A549 treated with GW870086 at 1 μM for 4 hours (cell line): ENCODE results near the gene PRICKLE3. TPM values are rescaled to one million over a fixed set of nuclear protein-coding genes. Genes with fewer than 3 reads are reported as not detected.

Source experiments
- total RNA-seq: library from RNA; stranded (reverse); fragments of 200-300 nt; extraction: Qiagen RNA extraction; gene quantifications from 5 replicates; pipeline ENCODE4 v1.2.3, GENCODE V29; 2022; ENCODE audit warnings: low read depth

PRICKLE3 gene
- 12.3 to 18.6 TPM (median 17.4 TPM) in 5 replicates for total RNA-seq

GRCh38 chrX:49186125-49187027, at the start of gene PRICKLE3:
TSS of gene PRICKLE3 (minus strand) at chrX:49186373. CDS start at chrX:49186297, 76 bp downstream.

GRCh38 chrX:49233176-49233575, 47.0 kb upstream of the PRICKLE3 start, which contains the start of gene CACNA1F:
TSS of gene CACNA1F (minus strand) at chrX:49233340. CDS start at chrX:49233309, 31 bp downstream.

GRCh38 chrX:49199906-49200771, 14.0 kb upstream of the PRICKLE3 start, which contains the start of gene SYP:
TSS of gene SYP (minus strand) at chrX:49200193. CDS start at chrX:49200186, 7 bp downstream.

DNA sequence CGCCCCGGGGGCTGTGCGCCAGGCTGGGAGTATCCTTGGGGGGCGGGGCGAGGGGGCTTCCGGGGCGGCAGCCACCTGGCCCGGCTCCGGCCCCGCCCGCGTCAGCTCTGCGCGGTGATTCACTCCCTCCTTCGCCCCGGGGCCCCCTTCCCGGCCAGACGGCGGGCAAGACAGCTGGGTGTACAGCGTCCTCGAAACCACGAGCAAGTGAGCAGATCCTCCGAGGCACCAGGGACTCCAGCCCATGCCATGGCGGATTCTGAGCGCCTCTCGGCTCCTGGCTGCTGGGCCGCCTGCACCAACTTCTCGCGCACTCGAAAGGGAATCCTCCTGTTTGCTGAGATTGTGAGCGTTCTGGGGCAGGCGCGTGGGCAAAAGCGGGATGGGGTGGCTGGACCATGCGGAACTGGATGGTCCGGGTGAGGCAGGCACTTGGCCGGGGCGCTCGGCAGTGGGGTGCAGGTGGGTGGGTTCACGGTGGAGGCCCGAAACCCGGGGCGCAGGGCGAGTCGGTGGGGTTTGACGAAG, 14.4 kb downstream of the PRICKLE3 start, which contains the start of gene PLP2:
TSS of gene PLP2 (plus strand) at position 147 of the 528 bp plus-strand sequence. CDS start at position 250, 103 bp downstream.

DNA sequence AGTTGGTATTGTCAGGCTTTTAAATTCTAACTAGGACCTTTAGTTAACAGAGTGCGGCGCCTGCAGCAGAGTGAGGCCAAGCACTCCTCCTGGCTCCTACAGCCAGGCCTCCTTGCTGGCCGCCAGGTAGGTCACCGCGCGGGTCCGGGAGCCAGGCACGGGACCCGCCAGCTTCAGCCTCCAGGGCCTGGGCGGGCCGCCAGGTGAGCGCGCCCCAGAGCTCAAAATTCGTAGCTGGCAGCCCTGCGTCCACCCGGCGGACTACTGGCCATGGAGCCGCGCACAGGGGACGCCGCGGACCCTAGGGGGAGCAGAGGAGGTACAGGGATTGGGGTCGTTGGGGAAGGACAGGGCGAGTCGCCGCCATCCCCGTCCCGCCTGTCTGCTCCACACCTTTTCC, 23.6 kb downstream of the PRICKLE3 start, which contains the start of gene MAGIX:
TSS of gene MAGIX (plus strand) at position 139 of the 400 bp plus-strand sequence. CDS start at position 271, 132 bp downstream.

Other genes starting within 250 kb of the PRICKLE3 start
- gene OTUD5, start 228.8 kb downstream of the PRICKLE3 start, total RNA-seq = 55.5 to 63.8 TPM (median 61.3 TPM) in 5 replicates
- gene KCND1, start 214.5 kb downstream of the PRICKLE3 start, total RNA-seq = 0.72 to 1.2 TPM (median 1.1 TPM) in 5 replicates
- gene GRIPAP1, start 184.1 kb downstream of the PRICKLE3 start, total RNA-seq = 15.9 to 20.9 TPM (median 20.1 TPM) in 5 replicates
- 39.9 to 51.9 TPM (median 50.8 TPM) in 5 replicates for gene TFE3, start 143.0 kb downstream of the PRICKLE3 start, total RNA-seq
- gene CCDC120, start 127.4 kb downstream of the PRICKLE3 start, total RNA-seq = 2.6 to 4.0 TPM (median 3.2 TPM) in 5 replicates
- 37.2 to 44.9 TPM (median 40.9 TPM) in 5 replicates for gene PRAF2, start 112.4 kb downstream of the PRICKLE3 start, total RNA-seq
- gene WDR45, start 106.5 kb downstream of the PRICKLE3 start, total RNA-seq = 48.8 to 57.2 TPM (median 52.2 TPM) in 5 replicates
- 20.9 to 25.2 TPM (median 24.4 TPM) in 5 replicates for gene GPKOW, start 62.6 kb downstream of the PRICKLE3 start, total RNA-seq
- 2.0 to 5.5 TPM (median 2.7 TPM) in 5 replicates for gene MAGIX, start 23.6 kb downstream of the PRICKLE3 start, total RNA-seq
- 339 to 456 TPM (median 423 TPM) in 5 replicates for gene PLP2, start 14.5 kb downstream of the PRICKLE3 start, total RNA-seq
- gene SYP, start 13.8 kb upstream of the PRICKLE3 start, total RNA-seq = 2.7 to 3.5 TPM (median 3.0 TPM) in 5 replicates
- not detected in 5 replicates for gene CACNA1F, start 47.0 kb upstream of the PRICKLE3 start, total RNA-seq
- 13.6 to 15.4 TPM (median 14.1 TPM) in 5 replicates for gene CCDC22, start 49.1 kb upstream of the PRICKLE3 start, total RNA-seq
- gene FOXP3, start 78.3 kb upstream of the PRICKLE3 start, total RNA-seq = 0.12 to 0.15 TPM (median 0.14 TPM) in 3 of 5 replicates, not detected in the others
- gene PPP1R3F, start 83.4 kb upstream of the PRICKLE3 start, total RNA-seq = 1.7 to 4.1 TPM (median 2.3 TPM) in 5 replicates
- not detected in 5 replicates for gene GAGE10, start 117.3 kb upstream of the PRICKLE3 start, total RNA-seq
- not detected in 5 replicates for gene GAGE12J, start 135.7 kb upstream of the PRICKLE3 start, total RNA-seq
- gene GAGE13, start 145.2 kb upstream of the PRICKLE3 start, total RNA-seq = not detected in 5 replicates